ENCODE measurements around the gene CXCL16. TPM values are rescaled to one million over a fixed set of nuclear protein-coding genes. Genes with fewer than 3 reads are reported as not detected.

Gene CXCL16
- total RNA-seq, 2 donors from 2014 or later: 27.9 to 36.0 TPM

- no peaks in the 10 kb centered on the region for H3K36me3 ChIP-seq
- H3K4me1 ChIP-seq (replicated peaks): no peaks in the 10 kb centered on the region
- no peaks in the 10 kb centered on the region for H3K27me3 ChIP-seq (replicated peaks; ENCODE audit: insufficient read depth)
- no peak overlapping the region for H3K4me3 ChIP-seq
- WGBS: 88% methylated on average over 7 of the region's 7 CpGs
- no peaks in the 10 kb centered on the region for H3K9me3 ChIP-seq
- intact Hi-C loops (cut with DNase I): no loop called here
- no peak for DNase-seq (ENCODE audit: low spot score)
- no peak for TF ChIP-seq CTCF (IDR thresholded peaks at IDR 0.05)
- TF ChIP-seq POLR2AphosphoS5 (IDR thresholded peaks at IDR 0.05): no peak
- no peak for TF ChIP-seq POLR2A (IDR thresholded peaks at IDR 0.05)
- no peak overlapping the region for H3K27ac ChIP-seq
Measured at GRCh38 chr17:4720787-4721186, 18.9 kb downstream of the CXCL16 start.

- intact Hi-C loops (cut with DNase I): no loop called here
- Histone ChIP-seq H3K9me3 (no peaks in the 10 kb centered on the region), H3K36me3 (no peaks in the 10 kb centered on the region), H3K27me3 (replicated peaks; ENCODE audit: insufficient read depth) (no peaks in the 10 kb centered on the region), H3K27ac (no peak overlapping the region), H3K4me1 (replicated peaks) (no peaks in the 10 kb centered on the region), H3K4me3 (no peak overlapping the region)
- DNase-seq (ENCODE audit: low spot score): no peak
- 77% methylated on average over 15 of the region's 15 CpGs for WGBS
- TF ChIP-seq CTCF (IDR thresholded peaks at IDR 0.05) (no peak), POLR2AphosphoS5 (IDR thresholded peaks at IDR 0.05) (no peak), POLR2A (IDR thresholded peaks at IDR 0.05) (no peak)
Measured at GRCh38 chr17:4719684-4720221, 20.0 kb downstream of the CXCL16 start.

GRCh38 chr17:4719146-4719545, 20.6 kb downstream of the CXCL16 start:
- Histone ChIP-seq H3K9me3 (no peaks in the 10 kb centered on the region), H3K4me3 (no peak overlapping the region), H3K36me3 (no peaks in the 10 kb centered on the region), H3K27ac (no peak overlapping the region), H3K27me3 (replicated peaks; ENCODE audit: insufficient read depth) (no peaks in the 10 kb centered on the region), H3K4me1 (replicated peaks) (no peaks in the 10 kb centered on the region)
- no peak for DNase-seq (ENCODE audit: low spot score)
- 85% methylated on average over 10 of the region's 10 CpGs for WGBS
- no peak for TF ChIP-seq POLR2AphosphoS5 (IDR thresholded peaks at IDR 0.05)
- no peak for TF ChIP-seq CTCF (IDR thresholded peaks at IDR 0.05)
- no peak for TF ChIP-seq POLR2A (IDR thresholded peaks at IDR 0.05)
- intact Hi-C loops (cut with DNase I): no loop called here

GRCh38 chr17:4718276-4718675, 21.5 kb downstream of the CXCL16 start:
- Histone ChIP-seq H3K27ac (no peak overlapping the region), H3K36me3 (no peaks in the 10 kb centered on the region)
- 96% methylated on average over 13 of the region's 13 CpGs for WGBS

More at GRCh38 chr17:4718276-4718675, 21.5 kb downstream of the CXCL16 start:
- Histone ChIP-seq H3K9me3 (no peaks in the 10 kb centered on the region), H3K4me1 (replicated peaks) (no peaks in the 10 kb centered on the region), H3K27me3 (replicated peaks; ENCODE audit: insufficient read depth) (no peaks in the 10 kb centered on the region), H3K4me3 (no peak overlapping the region)
- no peak for DNase-seq (ENCODE audit: low spot score)
- no peak for TF ChIP-seq CTCF (IDR thresholded peaks at IDR 0.05)
- no peak for TF ChIP-seq POLR2A (IDR thresholded peaks at IDR 0.05)
- no peak for TF ChIP-seq POLR2AphosphoS5 (IDR thresholded peaks at IDR 0.05)
- intact Hi-C loops (cut with DNase I): no loop called here

All from prostate gland (tissue), 2 donors.